GM13977 (cell line): ENCODE data around the gene KIAA0825.

ENCODE experiments used
- DNase-seq: peaks from one replicate; pipeline ENCODE4 v3.0.0; 2012; ENCODE audit warnings: low spot score
- CTCF ChIP-seq: IDR thresholded peaks from 2 replicates; pipeline ENCODE4 v1.5.1; 2012; ENCODE audit warnings: mild to moderate bottlenecking, control low read depth; ENCODE audit not compliant: insufficient read depth; ENCODE audit errors: extremely low read depth, missing control alignments
- in situ Hi-C: fragments of 300-500 bp; cut with MboI; formaldehyde crosslinking; loops from one replicate; pipeline ENCODE4 v1.12.0; 2022; ENCODE audit warnings: low sequenced_read_pairs, low pct_unique_long_range_greater_than_20kb, mixed read lengths, inconsistent platforms; ENCODE audit not compliant: unreplicated experiment

Gene KIAA0825

GRCh38 chr5:94347130-94347529 is 271.3 kb downstream of the KIAA0825 start:
- TF ChIP-seq CTCF = no peak
- in situ Hi-C loops = no loop called here
- no peak for DNase-seq

- TF ChIP-seq CTCF = no peak
- DNase-seq = no peak
- in situ Hi-C loops = no loop called here
These were observed 273.1 kb downstream of the KIAA0825 start for GRCh38 chr5:94345257-94345656.

GRCh38 chr5:94337617-94338016 is 280.8 kb downstream of the KIAA0825 start:
- no peak for DNase-seq
- TF ChIP-seq CTCF = no peak
- in situ Hi-C loops = no loop called here

- no peak for DNase-seq
- no peak for TF ChIP-seq CTCF
- in situ Hi-C loops = no loop called here
These were observed 282.5 kb downstream of the KIAA0825 start for GRCh38 chr5:94335936-94336335.

GRCh38 chr5:94329115-94329514 is 289.3 kb downstream of the KIAA0825 start:
- in situ Hi-C loops = no loop called here
- DNase-seq = no peak
- no peak for TF ChIP-seq CTCF

GRCh38 chr5:94326586-94326985 is 291.8 kb downstream of the KIAA0825 start:
- no peak for TF ChIP-seq CTCF
- in situ Hi-C loops = no loop called here
- no peak for DNase-seq
